ENCODE measurements around the gene FCN2. TPM values are rescaled to one million over a fixed set of nuclear protein-coding genes. Genes with fewer than 3 reads are reported as not detected.

The FCN2 gene
- total RNA-seq, 2 experiments from 2014 or later = not detected

DNA sequence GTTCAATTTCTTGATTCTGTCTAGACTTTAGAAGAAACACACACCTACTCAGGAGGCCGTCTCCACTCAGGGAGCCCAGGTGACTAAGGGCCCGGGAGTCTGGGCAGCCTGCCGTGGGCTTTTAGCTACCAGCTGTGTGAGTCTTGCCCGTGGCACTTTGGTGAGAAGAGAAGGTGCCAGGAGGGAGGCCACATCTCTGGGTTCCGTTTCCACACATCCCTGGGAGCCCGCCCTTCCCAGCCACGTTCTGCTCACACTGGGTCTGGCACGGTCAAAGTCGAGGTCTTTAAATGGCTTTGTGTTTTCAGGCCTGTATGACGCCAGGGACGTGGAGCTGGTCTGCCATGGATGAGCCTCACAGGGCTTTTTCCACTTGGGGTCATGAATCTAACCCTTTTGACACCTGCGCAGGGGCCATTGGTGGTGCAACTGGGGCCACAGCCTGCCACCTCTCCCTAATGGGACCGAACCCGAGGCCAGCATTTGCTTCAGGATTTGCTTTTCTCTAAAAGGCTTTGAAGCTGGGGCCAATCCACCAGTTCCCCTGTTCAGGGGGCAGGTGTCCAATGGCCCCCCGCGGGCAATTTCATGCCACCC lies 17.2 kb upstream of the FCN2 start:
- no peak overlapping the region for H3K27ac Mint-ChIP-seq
- DNase-seq (no peak), ATAC-seq (no peak)
- intact Hi-C loops (cut with DNase I, micrococcal nuclease) = no loop called here
- ChIA-PET POLR2A (no interaction called here), CTCF (no interaction called here)
- H3K4me1 Mint-ChIP-seq = peaks cover 3% of the 10 kb centered on the region
- no peaks in the 10 kb centered on the region for H3K36me3 Mint-ChIP-seq (ENCODE audit: low read depth)
- H3K4me3 Mint-ChIP-seq = no peak overlapping the region
- H3K9me3 Mint-ChIP-seq (ENCODE audit: low read depth) = peaks cover 2% of the 10 kb centered on the region
- peaks cover 8% of the 10 kb centered on the region for H3K27me3 Mint-ChIP-seq

DNA sequence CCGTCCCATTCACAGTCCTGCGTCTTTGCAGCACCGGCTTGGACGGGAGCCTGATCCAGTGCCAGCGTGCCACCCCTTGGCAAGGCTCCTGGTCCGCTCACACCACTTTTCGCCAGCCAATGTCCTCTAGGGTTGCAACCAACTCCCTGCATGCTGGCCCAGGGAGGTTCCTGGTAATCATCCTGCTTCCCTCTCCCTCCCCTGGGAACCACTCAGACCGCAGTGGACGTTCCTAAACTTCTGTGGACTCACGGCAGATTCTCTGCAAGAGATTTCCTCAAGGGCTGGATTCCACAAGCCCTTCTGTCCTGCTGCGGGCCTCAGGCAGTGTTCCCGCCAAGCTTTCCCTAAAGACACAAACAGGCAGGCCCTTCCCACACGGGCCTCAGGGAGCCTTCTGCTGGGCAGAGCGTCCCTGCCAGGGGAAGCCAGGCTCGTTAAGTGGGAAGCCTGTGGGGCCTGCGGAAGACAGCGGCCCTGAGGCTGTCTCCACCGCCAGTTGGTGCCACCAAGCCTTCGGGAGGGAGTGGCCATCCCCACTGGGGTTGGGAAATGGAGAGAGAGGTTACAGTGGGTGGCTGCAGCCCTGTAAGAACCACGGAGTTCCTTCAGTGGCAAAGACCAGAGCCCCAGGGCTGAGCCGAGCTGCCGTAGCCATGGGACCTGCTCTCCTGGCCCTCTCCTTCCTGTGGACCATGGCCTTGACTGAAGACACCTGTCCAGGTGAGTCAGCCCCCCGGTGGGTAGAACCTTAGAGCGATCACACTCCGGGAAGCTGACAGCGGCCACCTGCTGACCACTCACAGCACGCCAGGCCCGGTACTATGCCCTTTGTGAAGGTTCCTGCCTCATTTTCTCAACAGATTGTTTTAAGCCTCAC lies 16.4 kb upstream of the FCN2 start:
- ChIA-PET POLR2A (no interaction called here), CTCF (no interaction called here)
- intact Hi-C loops (cut with DNase I, micrococcal nuclease) = no loop called here
- H3K9me3 Mint-ChIP-seq (ENCODE audit: low read depth) = peaks cover 2% of the 10 kb centered on the region
- no peak overlapping the region for H3K4me3 Mint-ChIP-seq
- DNase-seq (no peak), ATAC-seq (no peak)
- no peaks in the 10 kb centered on the region for H3K36me3 Mint-ChIP-seq (ENCODE audit: low read depth)
- no peaks in the 10 kb centered on the region for H3K4me1 Mint-ChIP-seq
- H3K27ac Mint-ChIP-seq = no peak overlapping the region
- peaks cover 5% of the 10 kb centered on the region for H3K27me3 Mint-ChIP-seq

DNA sequence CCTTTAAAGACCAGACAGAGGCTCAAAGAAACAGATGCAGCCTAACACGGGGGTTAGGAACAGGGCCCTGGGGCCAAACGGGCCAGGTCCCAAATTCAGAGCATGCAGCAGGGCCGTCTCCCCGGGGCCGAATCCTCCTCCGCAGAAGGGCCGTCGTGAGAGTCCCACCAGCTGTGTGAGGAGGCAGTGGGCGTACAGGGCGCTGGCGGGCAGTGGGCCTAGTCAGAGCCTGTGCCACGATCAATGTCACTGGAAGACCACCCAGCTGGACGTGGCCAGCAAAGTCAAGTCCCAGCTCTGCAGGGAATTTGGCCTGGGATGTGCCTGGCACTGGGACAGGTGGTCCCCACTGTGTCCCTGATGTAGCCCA lies 15.8 kb upstream of the FCN2 start:
- no peak for ATAC-seq
- POLR2A ChIA-PET = no interaction called here
- H3K4me1 Mint-ChIP-seq = no peaks in the 10 kb centered on the region
- H3K27me3 Mint-ChIP-seq = peaks cover 5% of the 10 kb centered on the region
- no peaks in the 10 kb centered on the region for H3K36me3 Mint-ChIP-seq (ENCODE audit: low read depth)
- no peak for DNase-seq
- intact Hi-C loops (cut with DNase I, micrococcal nuclease) = no loop called here
- H3K9me3 Mint-ChIP-seq (ENCODE audit: low read depth) = peaks cover 2% of the 10 kb centered on the region
- no peak overlapping the region for H3K4me3 Mint-ChIP-seq
- no peak overlapping the region for H3K27ac Mint-ChIP-seq
- CTCF ChIA-PET = no interaction called here

DNA sequence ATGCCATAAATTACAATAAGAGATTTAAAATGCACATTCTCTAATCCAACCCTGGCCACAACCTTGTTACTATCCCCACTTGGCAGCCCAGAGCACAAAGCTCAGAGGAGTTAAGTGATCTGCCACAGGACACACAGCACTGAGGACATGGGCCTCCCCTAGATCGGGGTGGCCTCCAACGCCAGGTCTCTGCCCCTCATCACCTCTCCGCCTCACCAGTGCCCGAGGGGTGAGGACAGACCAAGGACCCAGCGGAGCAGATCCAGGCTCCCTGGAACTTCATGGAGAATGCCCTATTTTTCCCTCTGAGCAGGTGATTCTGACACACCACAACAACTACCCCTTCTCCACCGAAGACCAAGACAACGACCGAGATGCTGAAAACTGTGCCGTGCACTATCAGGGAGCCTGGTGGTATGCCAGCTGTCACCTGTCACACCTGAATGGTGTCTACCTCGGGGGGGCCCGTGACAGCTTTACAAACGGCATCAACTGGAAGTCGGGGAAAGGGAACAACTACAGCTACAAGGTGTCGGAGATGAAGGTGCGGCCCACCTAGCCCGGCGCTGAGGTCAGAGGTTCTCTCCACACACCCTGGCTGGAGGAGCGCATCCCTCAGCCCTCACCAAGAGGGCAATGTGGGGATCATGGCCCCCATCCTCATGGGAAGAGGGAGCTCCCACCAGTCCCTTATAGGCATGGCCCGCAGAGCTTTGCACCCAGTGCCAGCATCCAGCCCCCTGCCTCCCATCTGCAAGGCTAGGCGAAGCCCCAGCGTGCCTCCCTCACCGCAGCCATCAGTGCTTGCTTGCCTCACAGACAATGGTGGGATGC lies 12.5 kb upstream of the FCN2 start:
- no peak for ATAC-seq
- DNase-seq = no peak
- Mint-ChIP-seq H3K4me3 (no peak overlapping the region), H3K4me1 (no peaks in the 10 kb centered on the region), H3K36me3 (ENCODE audit: low read depth) (no peaks in the 10 kb centered on the region), H3K27me3 (no peaks in the 10 kb centered on the region), H3K27ac (no peak overlapping the region), H3K9me3 (ENCODE audit: low read depth) (no peaks in the 10 kb centered on the region)
- ChIA-PET CTCF (no interaction called here), POLR2A (no interaction called here)
- intact Hi-C loops (cut with DNase I, micrococcal nuclease) = no loop called here

DNA sequence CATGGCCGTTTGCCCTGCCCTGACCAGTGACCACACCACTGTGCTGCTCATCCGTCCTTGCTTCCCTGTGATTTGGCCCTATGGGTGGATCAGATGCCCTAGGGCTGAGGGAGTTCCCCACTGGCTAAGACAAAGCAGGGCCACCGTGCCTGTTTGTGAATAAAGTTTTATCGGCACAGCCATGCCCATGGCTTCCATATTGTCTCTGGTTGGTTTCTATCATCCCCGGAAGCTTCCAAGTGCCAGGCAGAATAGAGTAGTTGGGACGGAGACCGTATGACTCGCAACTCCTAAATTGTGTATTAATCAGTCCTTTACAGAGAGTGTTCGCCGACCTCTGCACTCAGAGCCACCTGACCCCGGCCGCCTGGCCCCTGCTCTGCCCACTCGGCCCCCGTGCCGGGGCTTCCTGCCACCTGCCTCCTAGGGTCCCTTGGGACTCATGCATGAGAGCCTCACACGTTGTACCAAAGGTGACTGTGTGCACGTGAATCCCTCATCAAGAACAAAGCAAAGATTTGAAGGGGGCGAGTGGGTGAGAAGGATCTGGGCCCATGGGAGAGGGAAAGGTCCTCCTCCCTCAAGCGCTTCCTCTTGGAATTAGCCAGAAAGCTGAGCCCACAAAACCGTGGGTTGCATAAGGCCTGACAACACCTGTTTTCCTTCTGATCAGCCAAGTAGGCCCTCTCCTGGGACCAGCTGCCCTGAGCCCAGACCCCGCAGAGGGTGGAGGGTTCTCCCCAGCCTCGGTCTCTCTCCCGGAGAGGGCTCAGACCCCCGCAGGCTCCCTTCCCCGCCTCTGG lies 11.7 kb upstream of the FCN2 start:
- no peaks in the 10 kb centered on the region for H3K9me3 Mint-ChIP-seq (ENCODE audit: low read depth)
- ChIA-PET CTCF (no interaction called here), POLR2A (no interaction called here)
- no peaks in the 10 kb centered on the region for H3K27me3 Mint-ChIP-seq
- H3K4me1 Mint-ChIP-seq = no peaks in the 10 kb centered on the region
- no peak for DNase-seq
- intact Hi-C loops (cut with DNase I, micrococcal nuclease) = no loop called here
- H3K36me3 Mint-ChIP-seq (ENCODE audit: low read depth) = no peaks in the 10 kb centered on the region
- ATAC-seq = no peak
- H3K4me3 Mint-ChIP-seq = no peak overlapping the region
- H3K27ac Mint-ChIP-seq = no peak overlapping the region

DNA sequence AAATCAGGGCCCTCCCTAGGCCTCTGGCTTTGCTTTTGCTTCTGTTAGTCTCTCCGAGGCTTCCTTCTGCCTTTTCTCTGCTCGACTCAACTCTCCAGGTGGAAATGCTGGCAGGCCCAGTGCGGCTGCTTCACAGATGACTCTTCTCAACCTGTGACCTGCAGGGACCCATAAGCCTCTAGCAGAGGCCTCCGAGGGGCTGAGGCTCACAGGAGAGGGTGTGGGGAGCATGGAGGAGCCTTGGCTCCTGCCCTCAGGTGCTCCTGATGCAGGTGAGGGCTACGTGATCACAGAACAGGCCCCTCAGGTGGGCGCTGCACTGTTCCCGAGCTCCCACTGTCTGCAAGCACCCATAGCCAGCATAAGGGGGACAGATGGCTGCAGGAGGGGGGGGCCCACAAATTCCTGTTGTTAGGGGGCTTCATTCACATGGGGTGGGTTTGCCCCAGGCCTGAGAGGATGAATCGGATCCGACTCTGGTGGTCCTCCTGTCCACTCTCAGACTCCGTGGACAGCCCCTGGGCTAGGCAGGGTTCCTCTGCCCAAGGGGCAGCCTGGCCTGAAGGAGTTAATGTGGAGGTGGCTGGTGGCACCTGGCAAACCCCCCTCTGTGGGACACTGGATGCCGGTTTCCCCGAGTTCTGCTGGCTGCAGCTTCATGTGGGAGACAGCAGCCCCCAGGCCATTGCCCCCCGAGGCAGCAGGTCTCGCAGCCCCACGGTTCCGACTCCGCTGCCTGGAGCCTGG lies 10.9 kb upstream of the FCN2 start:
- intact Hi-C loops (cut with DNase I, micrococcal nuclease) = no loop called here
- H3K36me3 Mint-ChIP-seq (ENCODE audit: low read depth) = no peaks in the 10 kb centered on the region
- ChIA-PET POLR2A (no interaction called here), CTCF (no interaction called here)
- ATAC-seq (no peak), DNase-seq (no peak)
- no peak overlapping the region for H3K27ac Mint-ChIP-seq
- H3K4me3 Mint-ChIP-seq = no peak overlapping the region
- H3K27me3 Mint-ChIP-seq = no peaks in the 10 kb centered on the region
- no peaks in the 10 kb centered on the region for H3K9me3 Mint-ChIP-seq (ENCODE audit: low read depth)
- no peaks in the 10 kb centered on the region for H3K4me1 Mint-ChIP-seq

DNA sequence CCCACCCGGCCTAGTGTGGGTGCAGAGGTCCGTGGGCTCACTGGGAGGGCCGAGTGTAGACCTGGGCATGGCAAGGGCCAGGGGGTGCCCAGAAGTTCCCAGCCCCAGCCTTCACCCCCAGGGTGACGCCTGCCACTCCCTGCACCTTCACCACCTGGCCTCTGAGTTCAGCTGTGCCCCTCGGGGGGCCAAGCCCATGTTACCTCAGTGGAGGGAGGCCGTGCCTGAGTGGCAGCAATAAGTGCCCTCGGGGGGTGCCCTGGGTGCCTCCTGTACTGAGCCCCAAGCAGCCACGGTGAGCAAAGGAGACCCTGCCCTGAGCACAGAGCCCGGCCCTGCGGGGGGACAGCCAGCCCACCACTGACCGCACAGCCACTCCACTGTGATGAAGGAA lies 10.3 kb upstream of the FCN2 start:
- CTCF ChIA-PET = no interaction called here
- intact Hi-C loops (cut with DNase I, micrococcal nuclease) = no loop called here
- no peak overlapping the region for H3K4me3 Mint-ChIP-seq
- POLR2A ChIA-PET = no interaction called here
- H3K27ac Mint-ChIP-seq = no peak overlapping the region
- no peaks in the 10 kb centered on the region for H3K36me3 Mint-ChIP-seq (ENCODE audit: low read depth)
- ATAC-seq (no peak), DNase-seq (no peak)
- H3K9me3 Mint-ChIP-seq (ENCODE audit: low read depth) = no peaks in the 10 kb centered on the region
- peaks cover 2% of the 10 kb centered on the region for H3K27me3 Mint-ChIP-seq
- no peaks in the 10 kb centered on the region for H3K4me1 Mint-ChIP-seq

DNA sequence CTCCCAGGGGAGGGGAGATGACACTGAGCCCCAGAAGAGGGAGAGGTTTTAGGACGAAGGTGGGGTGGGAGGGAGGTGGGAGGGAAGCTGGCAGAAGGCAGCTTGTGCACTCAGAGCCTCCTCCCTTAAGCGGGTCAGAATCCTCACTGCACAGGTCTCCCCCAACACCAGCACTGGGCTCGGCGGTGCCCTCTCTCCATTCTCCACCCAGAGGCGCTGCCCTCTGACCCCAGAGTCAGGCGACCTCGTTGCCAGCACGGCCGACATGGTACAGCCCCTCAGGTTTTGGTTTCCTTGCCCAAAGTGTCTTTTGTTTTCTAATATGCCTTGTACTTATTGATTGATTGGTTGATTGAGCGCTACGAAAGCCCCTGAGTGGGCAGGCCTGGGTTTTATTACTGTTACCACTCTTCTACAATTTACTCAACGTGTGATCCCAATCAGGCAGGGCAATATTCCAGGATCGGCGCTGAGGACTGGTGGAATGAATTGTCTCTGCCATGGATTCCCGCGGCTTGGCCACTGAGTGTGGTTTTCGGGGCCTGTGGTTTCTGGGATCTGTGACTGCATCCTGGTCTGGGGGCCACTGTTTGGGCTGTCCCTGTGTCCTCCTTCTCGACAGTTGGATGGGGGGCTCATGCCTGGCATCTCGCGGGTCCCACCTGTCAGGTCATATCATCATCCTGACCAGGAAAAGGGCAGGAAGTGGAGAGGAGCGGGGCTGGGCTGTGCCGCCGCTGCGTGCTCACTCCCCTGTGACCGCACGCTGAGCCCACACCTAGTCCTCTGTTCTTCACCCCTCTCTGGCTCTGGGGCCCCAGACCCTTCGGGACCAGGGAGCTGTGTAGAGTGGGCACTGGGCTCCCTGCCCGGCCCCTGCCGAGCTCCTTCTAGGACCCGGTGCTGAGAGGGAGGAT lies 9.6 kb upstream of the FCN2 start:
- ChIA-PET CTCF (no interaction called here), POLR2A (no interaction called here)
- H3K27me3 Mint-ChIP-seq = peaks cover 2% of the 10 kb centered on the region
- H3K9me3 Mint-ChIP-seq (ENCODE audit: low read depth) = no peaks in the 10 kb centered on the region
- H3K27ac Mint-ChIP-seq = no peak overlapping the region
- intact Hi-C loops (cut with DNase I, micrococcal nuclease) = no loop called here
- DNase-seq (no peak), ATAC-seq (no peak)
- H3K4me1 Mint-ChIP-seq = no peaks in the 10 kb centered on the region
- H3K4me3 Mint-ChIP-seq = no peak overlapping the region
- H3K36me3 Mint-ChIP-seq (ENCODE audit: low read depth) = no peaks in the 10 kb centered on the region

DNA sequence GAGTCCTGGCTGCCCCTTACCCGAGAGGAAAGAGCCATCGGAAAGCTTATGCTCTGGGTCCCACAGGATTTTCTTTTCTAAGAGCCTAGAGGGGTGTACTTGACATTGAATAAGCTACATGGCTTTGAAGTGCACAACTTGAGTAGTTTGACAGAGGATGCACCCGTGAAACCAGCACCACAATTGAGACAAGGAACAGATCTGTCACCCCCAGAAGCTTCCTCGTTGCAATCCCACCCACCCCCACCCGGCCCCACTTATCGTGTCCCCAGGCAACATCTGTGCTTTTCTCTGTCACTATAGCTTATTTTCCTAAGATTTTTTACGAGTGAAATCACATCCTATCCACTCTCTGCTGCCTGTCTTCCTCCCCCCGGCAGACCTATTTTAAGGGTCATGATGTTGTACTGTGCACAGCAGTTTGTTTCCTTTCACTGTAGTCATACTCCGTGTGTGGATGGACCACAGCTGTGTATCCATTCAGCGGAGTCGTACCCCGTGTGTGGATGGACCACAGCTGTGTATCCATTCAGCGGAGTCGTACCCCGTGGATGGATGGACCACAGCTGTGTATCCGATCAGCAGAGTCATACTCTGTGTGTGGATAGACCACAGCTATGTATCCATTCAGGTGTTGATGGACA lies 8.8 kb upstream of the FCN2 start:
- ChIA-PET CTCF (no interaction called here), POLR2A (no interaction called here)

DNA sequence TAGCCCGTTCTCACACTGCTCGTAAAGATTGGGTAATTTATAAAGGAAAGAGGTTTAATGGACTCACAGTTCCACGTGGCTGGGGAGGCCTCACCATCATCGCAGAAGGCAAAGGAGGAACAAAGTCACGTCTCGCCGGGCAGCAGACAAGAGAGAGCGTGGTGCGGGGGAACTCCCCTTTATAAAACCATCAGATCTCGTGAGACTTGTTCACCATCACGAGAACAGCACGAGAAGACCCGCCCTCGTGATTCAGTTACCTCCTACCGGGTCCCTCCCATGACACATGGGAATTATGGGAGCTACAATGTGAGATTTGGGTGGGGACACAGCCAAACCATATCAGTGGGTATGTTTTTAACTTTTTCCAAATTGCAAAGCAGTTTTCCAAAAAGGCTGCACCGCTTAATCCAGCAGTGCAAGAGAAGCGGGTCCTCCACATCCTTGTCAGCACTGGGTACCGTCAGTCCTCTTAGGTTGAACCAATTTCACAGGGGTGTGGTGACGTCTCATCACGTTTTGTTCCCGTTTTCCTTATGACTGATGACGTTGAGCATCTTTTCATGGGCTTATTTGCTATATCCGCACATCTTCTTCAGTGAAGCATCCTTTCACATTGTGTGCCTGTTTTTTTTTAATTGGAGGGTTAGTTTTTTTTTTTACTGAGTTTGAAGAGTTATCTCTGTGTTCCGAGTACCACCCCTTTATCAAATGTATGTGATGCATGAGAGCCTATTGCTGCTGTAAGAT lies 8.0 kb upstream of the FCN2 start:
- intact Hi-C loops (cut with DNase I, micrococcal nuclease) = no loop called here
- CTCF ChIA-PET = no interaction called here
- POLR2A ChIA-PET = no interaction called here
- DNase-seq (no peak), ATAC-seq (no peak)
- Mint-ChIP-seq H3K27me3 (peaks cover 2% of the 10 kb centered on the region), H3K4me3 (no peak overlapping the region), H3K36me3 (ENCODE audit: low read depth) (no peaks in the 10 kb centered on the region), H3K27ac (no peak overlapping the region), H3K9me3 (ENCODE audit: low read depth) (no peaks in the 10 kb centered on the region), H3K4me1 (no peaks in the 10 kb centered on the region)

More for the DNA sequence above, 8.8 kb upstream of the FCN2 start:
- no peak for ATAC-seq
- no peaks in the 10 kb centered on the region for H3K36me3 Mint-ChIP-seq (ENCODE audit: low read depth)
- no peaks in the 10 kb centered on the region for H3K9me3 Mint-ChIP-seq (ENCODE audit: low read depth)
- intact Hi-C loops (cut with DNase I, micrococcal nuclease) = no loop called here
- no peaks in the 10 kb centered on the region for H3K4me1 Mint-ChIP-seq
- no peak for DNase-seq
- H3K4me3 Mint-ChIP-seq = no peak overlapping the region
- H3K27ac Mint-ChIP-seq = no peak overlapping the region
- peaks cover 2% of the 10 kb centered on the region for H3K27me3 Mint-ChIP-seq
